Measurements from ENCODE around the gene PLEKHB1.

GRCh38 chr11:73660497-73661034, 14.2 kb downstream of the PLEKHB1 start:
- no peak for TF ChIP-seq POLR2A (IDR thresholded peaks at IDR 0.05; ENCODE audit: low read depth)
- TF ChIP-seq EP300 (IDR thresholded peaks at IDR 0.05) = no peak

Measured in esophagus muscularis mucosa (tissue), 2 donors.